ENCODE data around the gene RBM22.

RBM22 gene

DNA sequence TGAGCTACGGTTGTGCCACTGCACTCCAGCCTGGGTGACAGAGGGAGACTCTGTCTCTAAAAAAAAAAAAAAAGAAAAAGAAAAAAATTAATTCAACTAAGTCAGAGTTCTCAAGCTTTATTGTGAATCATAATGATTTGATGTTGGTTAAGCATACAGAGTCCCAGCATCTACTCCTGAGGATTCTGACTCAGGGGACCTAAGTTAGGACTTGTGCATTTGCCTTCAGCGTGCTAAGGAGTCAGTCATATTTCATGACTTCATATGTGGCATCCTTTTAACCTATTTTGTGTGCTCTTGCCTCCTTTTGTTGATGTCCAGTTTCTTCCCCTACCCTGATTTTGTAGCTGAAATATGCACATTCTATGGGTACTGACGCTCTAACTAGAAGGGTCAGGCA, 36.9 kb downstream of the RBM22 start:
- H3K9me3 Mint-ChIP-seq: no peaks in the 10 kb centered on the region
- CTCF ChIA-PET: interaction anchor here (1.4 kb wide), 1 partner anchor 10 kb away, joined by 5 read pairs; no protein-coding TSS in a partner anchor
- H3K4me1 Mint-ChIP-seq: no peaks in the 10 kb centered on the region
- no peaks in the 10 kb centered on the region for H3K36me3 Mint-ChIP-seq
- no peak overlapping the region for H3K27ac Mint-ChIP-seq
- DNase-seq: peak; percentile 1
- peaks cover 32% of the 10 kb centered on the region for H3K27me3 Mint-ChIP-seq
- no peak overlapping the region for H3K4me3 Mint-ChIP-seq

DNA sequence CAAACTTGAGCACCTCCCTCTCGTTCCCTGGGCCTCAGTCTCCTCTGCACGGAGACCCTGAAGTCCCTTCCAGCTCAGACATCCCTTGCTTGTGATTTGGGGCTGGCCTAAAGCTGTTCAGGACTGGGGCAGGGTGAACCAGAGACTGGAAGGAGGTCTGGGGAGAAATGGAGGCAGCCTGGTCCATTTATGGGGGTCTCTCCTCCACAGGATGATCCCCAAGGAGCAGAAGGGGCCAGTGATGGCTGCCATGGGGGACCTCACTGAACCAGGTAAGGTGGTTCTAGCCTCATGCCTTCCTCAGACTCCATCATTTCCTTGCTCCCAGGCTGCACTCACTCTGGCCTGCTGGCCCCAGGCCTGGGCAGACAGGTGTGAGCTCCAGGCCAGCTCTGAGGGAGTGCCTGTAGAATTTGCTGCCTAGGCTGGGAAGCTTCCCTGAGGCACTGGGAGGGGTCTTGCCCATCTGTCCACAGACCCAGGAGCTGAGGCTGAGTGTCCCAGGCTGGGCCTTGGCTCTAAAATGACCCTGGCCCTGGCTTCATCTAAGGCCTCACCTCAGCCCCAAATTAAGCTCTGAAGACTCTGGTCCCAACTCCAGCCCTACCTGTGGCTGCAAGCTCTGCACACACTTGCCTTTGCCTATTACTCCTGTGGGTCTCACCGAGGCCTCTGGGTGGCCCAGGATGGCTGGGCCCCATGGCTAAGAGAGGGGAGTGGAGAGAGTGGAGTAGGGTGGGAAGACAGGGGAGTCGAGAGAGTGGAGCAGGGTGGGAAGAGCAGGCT, 37.9 kb downstream of the RBM22 start:
- H3K27me3 Mint-ChIP-seq: peaks cover 36% of the 10 kb centered on the region
- no peaks in the 10 kb centered on the region for H3K36me3 Mint-ChIP-seq
- no peaks in the 10 kb centered on the region for H3K4me1 Mint-ChIP-seq
- no peak overlapping the region for H3K27ac Mint-ChIP-seq
- CTCF ChIA-PET: interaction anchor here (1.1 to 1.4 kb wide), 2 partner anchors 9 to 24 kb away, joined by 5 read pairs; no protein-coding TSS in a partner anchor
- no peak for DNase-seq
- H3K4me3 Mint-ChIP-seq: no peak overlapping the region
- H3K9me3 Mint-ChIP-seq: no peaks in the 10 kb centered on the region

DNA sequence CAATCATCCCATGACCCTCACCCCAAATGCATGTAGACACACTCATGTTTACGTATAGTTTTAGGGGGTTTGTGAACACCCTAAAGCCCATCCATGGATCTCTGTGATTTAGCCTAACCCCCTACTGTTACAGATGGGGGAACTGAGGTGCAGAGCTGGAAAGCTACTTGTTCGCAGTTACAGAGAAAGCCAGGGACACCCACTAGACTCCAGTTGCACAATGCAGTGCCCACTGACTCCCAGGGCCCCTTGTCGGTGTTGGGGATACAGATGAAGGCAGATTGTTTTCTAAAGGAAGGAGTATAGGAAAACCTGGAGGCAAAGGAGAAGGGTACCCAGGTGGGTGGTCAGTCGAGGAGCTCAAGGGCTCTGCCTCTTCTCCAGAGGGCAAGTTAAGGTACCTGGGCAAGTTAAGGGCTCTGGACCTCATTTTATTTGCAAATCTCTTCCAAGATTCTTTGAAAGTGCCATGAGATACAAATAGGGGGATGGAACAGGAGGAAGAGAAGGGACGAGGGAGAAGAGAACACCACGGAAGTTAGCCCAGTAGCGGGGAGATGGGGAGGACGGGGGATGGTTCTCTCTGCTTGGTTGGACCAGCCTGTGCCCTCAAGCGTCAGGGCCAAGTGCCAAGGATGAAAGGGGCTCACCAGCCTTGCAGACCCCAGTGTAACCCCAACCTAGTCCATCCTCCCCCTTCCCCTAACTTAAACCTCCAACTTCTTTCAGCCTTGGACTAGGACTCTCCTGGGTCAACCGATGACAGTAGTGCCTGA, 38.9 kb downstream of the RBM22 start:
- no peak overlapping the region for H3K27ac Mint-ChIP-seq
- H3K9me3 Mint-ChIP-seq: no peaks in the 10 kb centered on the region
- H3K27me3 Mint-ChIP-seq: peaks cover 36% of the 10 kb centered on the region
- no peak overlapping the region for H3K4me3 Mint-ChIP-seq
- H3K4me1 Mint-ChIP-seq: peaks cover 6% of the 10 kb centered on the region
- DNase-seq: no peak
- no peaks in the 10 kb centered on the region for H3K36me3 Mint-ChIP-seq
- CTCF ChIA-PET: interaction anchor here (1.6 kb wide), 1 partner anchor 100 kb away, joined by 4 read pairs; no protein-coding TSS in a partner anchor

- H3K4me3 Mint-ChIP-seq: no peak within 1 kb of the TSS
- H3K27ac Mint-ChIP-seq: no peak within 1 kb of the TSS
- no peaks in the 10 kb centered on the region for H3K9me3 Mint-ChIP-seq
- DNase-seq: peak; percentile 9
- CTCF ChIA-PET: interaction anchor here (0.8 to 1.6 kb wide), 2 partner anchors 99 to 117 kb away, joined by 3 to 4 read pairs; partner anchors contain the start of gene SMIM3
- H3K36me3 Mint-ChIP-seq: no peaks in the 10 kb centered on the region
- peaks cover 7% of the 10 kb centered on the region for H3K4me1 Mint-ChIP-seq
- peaks cover 36% of the 10 kb centered on the region for H3K27me3 Mint-ChIP-seq
These were observed 39.8 kb downstream of the RBM22 start, which contains the start of gene MYOZ3 for GRCh38 chr5:150661086-150661485. TSS of gene MYOZ3 (plus strand) at chr5:150661251. CDS start at chr5:150662942, 1,691 bp downstream.

DNA sequence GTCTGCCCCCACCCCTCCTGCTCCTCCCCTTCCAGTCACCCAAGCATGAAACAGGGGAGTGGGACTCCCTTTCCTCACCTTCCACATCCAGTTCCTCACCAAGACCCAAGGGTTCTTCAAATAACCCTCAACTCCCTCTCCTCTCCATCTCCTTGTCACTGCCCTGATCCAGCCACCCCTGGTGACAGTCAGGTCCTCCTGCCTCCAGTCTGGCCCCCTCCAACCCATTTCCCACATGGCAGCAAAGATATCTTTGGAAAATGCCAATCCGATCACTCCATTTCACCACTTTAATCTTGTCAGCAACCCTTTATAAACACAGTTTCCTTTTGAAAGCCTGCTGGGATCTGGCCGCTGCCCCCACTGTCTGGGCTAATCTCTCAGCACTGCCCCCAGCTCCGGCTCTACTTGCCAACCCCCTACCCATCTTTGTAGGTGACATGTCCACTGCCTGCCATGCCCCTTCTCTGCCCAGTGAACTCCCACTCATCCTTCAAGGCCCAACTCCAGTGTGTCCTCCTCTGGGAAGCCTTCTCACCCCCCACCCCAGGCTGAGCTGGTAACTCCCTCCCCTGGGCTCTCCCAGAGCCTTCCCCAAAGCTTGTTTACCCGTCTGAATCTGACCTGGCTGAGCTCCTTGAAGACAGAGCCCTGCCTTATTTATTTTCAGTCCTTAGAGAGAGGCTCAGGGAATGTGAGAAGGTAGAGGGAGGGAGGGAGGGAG, 40.6 kb downstream of the RBM22 start:
- Mint-ChIP-seq H3K27me3 (peaks cover 37% of the 10 kb centered on the region), H3K4me1 (peaks cover 10% of the 10 kb centered on the region), H3K4me3 (no peak overlapping the region), H3K36me3 (no peaks in the 10 kb centered on the region), H3K27ac (no peak overlapping the region), H3K9me3 (no peaks in the 10 kb centered on the region)
- DNase-seq: peak; percentile 10
- CTCF ChIA-PET: interaction anchor here (1.5 to 1.6 kb wide), 2 partner anchors 20 to 98 kb away, joined by 4 to 5 read pairs; no protein-coding TSS in a partner anchor

DNA sequence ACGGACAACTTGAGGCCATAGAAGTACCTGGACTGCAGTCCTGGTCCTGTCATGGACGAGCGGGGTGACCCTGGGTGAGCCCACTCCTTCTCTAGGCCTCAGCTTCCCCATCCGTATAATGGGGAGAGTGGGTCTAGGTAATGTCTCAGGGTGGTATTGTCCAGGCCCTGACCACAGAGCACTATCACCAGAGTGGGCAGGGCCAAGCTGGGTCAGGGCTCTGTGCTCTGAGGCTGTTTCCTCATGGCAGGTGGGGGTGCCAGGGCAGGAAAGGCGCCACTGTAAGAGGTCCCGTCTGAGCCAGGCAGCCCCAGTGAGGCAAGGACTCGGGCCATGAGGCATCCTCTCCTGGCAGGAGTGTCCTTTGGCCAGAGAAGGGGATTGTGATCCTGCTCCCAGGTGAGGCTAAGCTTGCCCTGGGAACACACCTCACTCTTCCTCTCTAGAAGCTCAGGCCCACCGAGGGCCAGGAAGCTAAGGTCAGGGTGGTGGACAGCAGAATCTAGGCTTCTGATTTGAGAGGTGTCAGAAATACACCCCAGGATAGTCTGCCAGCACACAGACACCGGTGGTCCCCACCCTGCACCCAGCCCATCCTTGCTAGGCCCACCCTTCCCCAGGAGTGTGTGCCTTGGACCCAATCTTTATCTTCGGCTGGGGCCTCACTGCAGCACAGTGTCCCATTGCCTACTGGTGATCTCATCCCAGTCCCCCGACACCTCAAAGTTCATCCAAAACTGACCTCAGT, 41.3 kb downstream of the RBM22 start:
- CTCF ChIA-PET: interaction anchor here (0.9 to 3.1 kb wide), 3 partner anchors 20 to 187 kb away, joined by 3 to 11 read pairs (median 5); partner anchors contain the start of genes IRGM and SMIM3
- H3K4me1 Mint-ChIP-seq: peaks cover 10% of the 10 kb centered on the region
- no peak overlapping the region for H3K27ac Mint-ChIP-seq
- no peaks in the 10 kb centered on the region for H3K36me3 Mint-ChIP-seq
- H3K9me3 Mint-ChIP-seq: no peaks in the 10 kb centered on the region
- peaks cover 35% of the 10 kb centered on the region for H3K27me3 Mint-ChIP-seq
- peak; percentile 16 for DNase-seq
- no peak overlapping the region for H3K4me3 Mint-ChIP-seq

- H3K36me3 Mint-ChIP-seq: no peaks in the 10 kb centered on the region
- H3K4me1 Mint-ChIP-seq: peaks cover 13% of the 10 kb centered on the region
- H3K9me3 Mint-ChIP-seq: no peaks in the 10 kb centered on the region
- H3K27ac Mint-ChIP-seq: no peak overlapping the region
- CTCF ChIA-PET: interaction anchor here (0.5 to 3.1 kb wide), 6 partner anchors 21 to 188 kb away, joined by 3 to 11 read pairs (median 4); partner anchors contain the start of genes IRGM and SMIM3
- DNase-seq: peak; percentile 18
- H3K27me3 Mint-ChIP-seq: peaks cover 38% of the 10 kb centered on the region
- H3K4me3 Mint-ChIP-seq: no peak overlapping the region
These were observed 42.1 kb downstream of the RBM22 start for GRCh38 chr5:150658699-150659265.

GRCh38 chr5:150658121-150658520, 42.7 kb downstream of the RBM22 start:
- H3K27me3 Mint-ChIP-seq: peaks cover 35% of the 10 kb centered on the region
- no peak for DNase-seq
- H3K4me1 Mint-ChIP-seq: peaks cover 13% of the 10 kb centered on the region
- H3K27ac Mint-ChIP-seq: no peak overlapping the region
- CTCF ChIA-PET: interaction anchor here (1.2 to 3.1 kb wide), 3 partner anchors 97 to 188 kb away, joined by 3 to 11 read pairs (median 4); partner anchors contain the start of gene IRGM
- H3K4me3 Mint-ChIP-seq: no peak overlapping the region
- no peaks in the 10 kb centered on the region for H3K36me3 Mint-ChIP-seq
- no peaks in the 10 kb centered on the region for H3K9me3 Mint-ChIP-seq

DNA sequence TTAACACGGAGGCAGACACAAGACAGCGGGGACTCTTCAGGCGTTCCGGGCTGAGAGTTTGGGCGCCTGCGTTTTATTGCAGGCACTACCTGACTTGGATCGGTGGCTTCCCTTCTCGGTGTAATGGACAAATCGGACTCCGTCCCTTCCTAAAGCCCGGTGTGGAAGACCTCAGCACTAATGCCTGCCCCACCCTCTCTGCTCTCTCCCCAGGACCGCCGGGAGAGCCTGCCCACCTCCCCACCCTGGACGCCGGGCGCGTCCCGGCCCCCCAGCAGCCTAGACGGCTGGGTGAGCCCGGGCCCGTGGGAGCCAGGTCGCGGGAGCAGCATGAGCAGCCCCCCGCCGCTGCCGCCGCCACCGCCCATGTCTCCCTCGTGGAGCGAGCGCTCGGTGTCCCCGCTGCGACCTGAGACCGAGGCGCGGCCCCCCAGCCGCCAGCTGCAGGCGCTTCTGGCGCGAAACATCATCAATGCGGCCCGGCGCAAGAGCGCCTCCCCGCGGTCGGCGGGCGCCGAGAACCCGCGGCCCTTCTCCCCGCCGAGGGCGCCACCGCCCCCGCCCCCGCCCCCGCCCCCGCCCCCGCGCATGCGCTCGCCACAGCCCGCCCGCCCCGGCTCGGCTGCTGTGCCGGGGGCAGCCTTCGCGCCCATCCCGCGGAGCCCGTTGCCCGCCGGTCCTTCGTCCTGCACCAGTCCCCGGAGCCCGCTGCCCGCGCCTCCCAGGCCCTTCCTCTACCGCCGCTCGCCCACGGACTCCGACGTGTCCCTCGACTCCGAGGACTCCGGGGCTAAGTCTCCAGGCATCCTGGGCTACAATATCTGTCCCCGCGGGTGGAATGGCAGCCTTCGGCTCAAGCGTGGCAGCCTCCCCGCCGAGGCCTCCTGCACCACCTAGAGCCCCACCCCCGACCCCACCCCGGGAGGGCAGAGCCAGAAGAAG, 44.4 kb downstream of the RBM22 start:
- no peak overlapping the region for H3K27ac Mint-ChIP-seq
- peak overlapping the region; percentile 78 for H3K4me3 Mint-ChIP-seq
- H3K36me3 Mint-ChIP-seq: no peaks in the 10 kb centered on the region
- peaks cover 13% of the 10 kb centered on the region for H3K4me1 Mint-ChIP-seq
- CTCF ChIA-PET: interaction anchor here (0.6 to 3.1 kb wide), 9 partner anchors 9 to 198 kb away, joined by 3 to 11 read pairs (median 4); partner anchors contain the start of genes IRGM and SMIM3
- peaks cover 22% of the 10 kb centered on the region for H3K27me3 Mint-ChIP-seq
- DNase-seq: peak; percentile 85
- no peaks in the 10 kb centered on the region for H3K9me3 Mint-ChIP-seq

DNA sequence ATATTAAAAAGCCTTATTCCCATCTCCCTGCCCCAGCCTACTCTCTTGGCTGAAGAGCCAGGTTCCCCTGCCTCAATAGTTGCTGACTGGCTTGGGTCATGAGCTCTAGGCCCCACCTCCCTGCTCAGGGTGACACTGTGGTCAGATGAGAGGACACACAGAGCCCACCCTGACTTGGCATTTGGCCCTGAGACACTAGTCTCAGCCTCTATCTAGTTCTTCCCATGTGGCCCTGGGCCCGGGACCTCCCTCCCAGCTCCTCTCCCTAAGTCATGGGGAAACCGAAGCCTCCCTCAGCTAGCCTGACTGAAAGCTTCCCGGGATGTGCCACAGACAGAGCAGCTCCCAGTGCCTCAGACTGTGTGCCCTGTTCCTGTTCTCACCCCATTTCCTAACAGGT, 45.6 kb downstream of the RBM22 start:
- Mint-ChIP-seq H3K36me3 (no peaks in the 10 kb centered on the region), H3K4me3 (peak overlapping the region; percentile 73), H3K4me1 (peaks cover 13% of the 10 kb centered on the region), H3K9me3 (no peaks in the 10 kb centered on the region), H3K27ac (no peak overlapping the region), H3K27me3 (peaks cover 19% of the 10 kb centered on the region)
- CTCF ChIA-PET: interaction anchor here (1.3 to 1.9 kb wide), 4 partner anchors 46 to 196 kb away, joined by 3 to 7 read pairs (median 4); partner anchors contain the start of genes RBM22 and SMIM3
- DNase-seq: no peak

GRCh38 chr5:150653762-150654556, 46.9 kb downstream of the RBM22 start:
- peaks cover 13% of the 10 kb centered on the region for H3K4me1 Mint-ChIP-seq
- no peaks in the 10 kb centered on the region for H3K9me3 Mint-ChIP-seq
- no peak for DNase-seq
- no peaks in the 10 kb centered on the region for H3K36me3 Mint-ChIP-seq
- CTCF ChIA-PET: interaction anchor here (1.0 to 2.0 kb wide), 4 partner anchors 9 to 193 kb away, joined by 3 to 13 read pairs (median 4); partner anchors contain the start of gene RBM22
- H3K27ac Mint-ChIP-seq: no peak overlapping the region
- peaks cover 16% of the 10 kb centered on the region for H3K27me3 Mint-ChIP-seq
- H3K4me3 Mint-ChIP-seq: no peak overlapping the region

Measured in activated naive CD4-positive, alpha-beta T cell treated with anti-CD3 and anti-CD28 coated beads, Interleukin-2, amount 10 ng/mL, durations not matched to agents 7 days and 5 days (primary cell).